Breast epithelium (tissue), 3 donors: ENCODE results near the gene NAV1.

Source experiments
- POLR2A ChIP-seq: fragments of 450-650 bp; IDR thresholded peaks from one replicate; pipeline ENCODE4 v1.6.1; 2016; ENCODE audit warnings: antibody characterized with exemption, mild to moderate bottlenecking, moderate library complexity
- TF ChIP-seq, protein P1 (sequence below), 3 donors: fragments of 450-650 bp; IDR thresholded peaks; one replicate each; pipeline ENCODE4 v1.5.1; 2016 to 2017; ENCODE audit warnings: antibody characterized with exemption in 3 of 3, mild to moderate bottlenecking in 3 of 3, moderate library complexity in 3 of 3

DNA sequence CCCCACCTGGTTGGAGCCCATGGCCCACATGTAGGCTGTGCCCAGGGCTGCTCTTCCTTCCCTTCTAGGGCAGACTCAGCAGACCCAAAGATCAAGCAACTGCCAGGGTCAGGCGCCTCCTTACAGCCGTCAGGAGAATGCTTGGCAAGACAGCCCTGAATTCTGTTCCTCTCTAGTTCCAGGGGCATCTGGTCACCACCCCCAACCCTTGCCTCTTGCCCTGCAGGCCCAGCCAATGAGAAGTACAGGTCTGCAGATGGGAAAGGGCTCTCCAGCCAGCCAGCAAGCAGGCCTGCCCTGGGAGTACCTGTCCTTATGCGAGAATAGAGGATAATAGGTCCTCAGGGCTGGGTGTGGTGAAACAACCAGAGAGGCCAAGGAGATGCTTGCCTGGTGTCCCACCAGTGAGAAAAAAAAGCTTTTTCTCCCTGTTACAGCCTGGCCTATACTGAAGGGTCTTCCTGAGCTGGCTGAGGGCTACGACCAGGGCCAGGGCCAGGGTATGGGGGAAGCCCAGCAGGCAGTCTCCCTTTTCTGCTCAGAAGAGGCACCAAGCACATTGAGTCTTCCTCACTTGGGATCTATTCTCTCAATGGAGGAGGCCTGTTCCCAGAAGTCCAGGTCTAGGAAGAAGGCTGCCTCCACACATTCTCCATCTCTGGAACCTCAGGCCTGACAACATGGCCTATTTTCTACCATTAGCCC is 31.4 kb downstream of the NAV1 start:
- TF ChIP-seq, protein P1, sequence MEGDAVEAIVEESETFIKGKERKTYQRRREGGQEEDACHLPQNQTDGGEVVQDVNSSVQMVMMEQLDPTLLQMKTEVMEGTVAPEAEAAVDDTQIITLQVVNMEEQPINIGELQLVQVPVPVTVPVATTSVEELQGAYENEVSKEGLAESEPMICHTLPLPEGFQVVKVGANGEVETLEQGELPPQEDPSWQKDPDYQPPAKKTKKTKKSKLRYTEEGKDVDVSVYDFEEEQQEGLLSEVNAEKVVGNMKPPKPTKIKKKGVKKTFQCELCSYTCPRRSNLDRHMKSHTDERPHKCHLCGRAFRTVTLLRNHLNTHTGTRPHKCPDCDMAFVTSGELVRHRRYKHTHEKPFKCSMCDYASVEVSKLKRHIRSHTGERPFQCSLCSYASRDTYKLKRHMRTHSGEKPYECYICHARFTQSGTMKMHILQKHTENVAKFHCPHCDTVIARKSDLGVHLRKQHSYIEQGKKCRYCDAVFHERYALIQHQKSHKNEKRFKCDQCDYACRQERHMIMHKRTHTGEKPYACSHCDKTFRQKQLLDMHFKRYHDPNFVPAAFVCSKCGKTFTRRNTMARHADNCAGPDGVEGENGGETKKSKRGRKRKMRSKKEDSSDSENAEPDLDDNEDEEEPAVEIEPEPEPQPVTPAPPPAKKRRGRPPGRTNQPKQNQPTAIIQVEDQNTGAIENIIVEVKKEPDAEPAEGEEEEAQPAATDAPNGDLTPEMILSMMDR (IDR thresholded peaks at IDR 0.05), result no peak
- no peak for TF ChIP-seq POLR2A
